Measurements from ENCODE around the gene LRG1.
"Not testable (repeated sequence)": the region's sequence is repeated elsewhere in the genome, so short reads cannot be mapped to it uniquely, and the experiment has no call there.

Gene LRG1

GRCh38 chr19:4550018-4550417 lies 10.2 kb upstream of the LRG1 start:
- DNase-seq = no peak

DNA sequence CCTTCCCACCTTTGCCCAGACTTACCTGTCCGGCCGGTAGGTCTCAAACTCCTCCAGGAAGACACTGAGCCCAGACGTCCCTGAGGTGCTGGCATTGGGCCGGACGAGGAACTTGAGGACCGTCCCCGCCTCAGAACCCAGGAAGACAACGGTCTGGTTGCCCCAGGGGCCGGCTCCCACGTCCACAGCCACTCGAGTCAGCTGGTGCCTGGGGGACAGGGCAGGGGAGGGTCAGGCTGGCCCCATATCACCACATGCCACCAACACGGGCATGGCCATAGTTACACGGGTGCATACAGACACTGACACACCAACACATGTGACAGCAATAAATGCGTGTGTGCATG lies 8.4 kb upstream of the LRG1 start:
- DNase-seq = no peak

- no peak for DNase-seq
Observed at GRCh38 chr19:4547303-4548237, 7.7 kb upstream of the LRG1 start.

DNA sequence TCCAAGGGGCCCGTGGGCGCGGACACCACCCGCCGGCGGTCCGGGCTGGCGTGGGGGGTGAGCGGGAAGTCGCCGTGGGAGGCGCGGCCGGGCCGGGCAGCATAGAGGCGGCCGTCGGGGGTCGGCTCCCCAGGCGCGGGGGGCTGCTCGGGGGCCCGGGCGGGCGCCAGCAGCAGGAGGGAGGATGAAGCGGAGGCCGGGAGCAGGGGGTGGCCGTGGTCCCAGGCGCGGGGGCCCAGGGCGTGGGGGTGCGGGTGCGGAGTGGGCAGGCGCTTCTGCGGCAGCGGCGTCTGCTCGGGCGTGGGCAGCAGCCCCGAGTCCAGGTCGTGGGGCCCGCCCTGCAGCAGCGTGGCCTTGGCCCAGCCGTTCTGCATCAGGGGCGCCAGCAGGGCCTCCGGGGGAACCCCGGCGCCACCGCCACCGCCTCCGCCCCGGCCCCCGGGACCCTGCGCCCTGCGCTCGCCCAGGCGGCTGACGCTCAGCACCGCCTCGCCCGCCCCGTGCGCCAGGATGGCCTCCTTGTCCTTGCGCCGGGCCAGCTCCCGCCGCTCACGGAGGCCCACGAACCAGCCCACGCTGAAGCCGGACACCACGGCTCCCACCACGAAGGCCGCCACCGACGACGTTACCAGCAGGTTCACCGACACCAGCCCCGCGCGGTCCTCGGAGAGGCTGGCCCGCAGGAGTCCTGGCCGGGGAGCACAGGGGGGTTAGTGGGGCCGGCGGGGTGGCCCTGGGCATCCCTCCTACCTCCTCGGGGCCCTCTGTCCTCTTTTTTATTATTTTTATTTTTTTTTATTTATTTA lies 4.2 kb upstream of the LRG1 start:
- no peak for DNase-seq

- no peak for DNase-seq
Observed at GRCh38 chr19:4542896-4543841, 3.3 kb upstream of the LRG1 start.

- DNase-seq = not testable (repeated sequence)
Observed at GRCh38 chr19:4541806-4542145, 1.9 kb upstream of the LRG1 start.

GRCh38 chr19:4541114-4541805 lies 1.4 kb upstream of the LRG1 start:
- no peak for DNase-seq

GRCh38 chr19:4539169-4539692 lies 605 bp downstream of the LRG1 start:
- no peak for DNase-seq

- DNase-seq = no peak
Observed at GRCh38 chr19:4538601-4538954, 1.3 kb downstream of the LRG1 start.

DNA sequence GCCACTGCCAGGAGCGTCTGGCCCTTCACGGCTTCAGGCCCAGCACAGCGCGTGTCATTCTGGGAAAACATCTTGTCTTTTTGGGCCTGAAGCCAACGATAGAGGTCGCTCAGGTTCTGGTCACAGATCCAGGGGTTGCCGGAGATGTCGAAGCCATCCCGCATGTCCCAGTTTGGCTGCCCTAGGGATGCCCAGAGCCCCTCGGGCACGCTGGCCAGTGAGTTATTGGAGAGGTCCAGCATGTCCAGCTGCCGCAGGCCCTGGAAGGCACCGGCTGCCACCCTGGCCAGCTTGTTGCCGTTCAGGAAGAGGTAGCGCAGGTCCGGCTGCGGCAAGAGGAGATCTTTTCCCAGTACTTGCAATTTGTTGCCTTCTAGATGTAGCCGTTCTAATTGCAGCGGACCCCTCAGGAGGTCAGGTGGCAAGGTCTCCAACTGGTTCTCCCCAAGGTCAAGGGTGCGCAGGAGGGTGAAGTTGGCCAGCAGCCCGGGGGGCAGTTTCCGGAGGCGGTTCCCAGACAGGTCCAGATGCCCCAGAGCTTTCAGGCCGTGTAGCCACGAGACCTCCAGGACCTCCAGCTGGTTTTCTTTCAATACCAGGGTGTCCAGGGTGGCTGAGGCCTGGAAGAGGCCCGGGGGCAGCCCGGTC lies 1.8 kb downstream of the LRG1 start:
- no peak for DNase-seq

GRCh38 chr19:4536798-4537197 lies 3.0 kb downstream of the LRG1 start:
- no peak for DNase-seq

- peak in 3 of 5 experiments; percentile 22 to 24 (median 23) for DNase-seq
Observed at GRCh38 chr19:4534836-4535658, 4.8 kb downstream of the LRG1 start, which contains the start of gene PLIN5. TSS of gene PLIN5 (minus strand) at chr19:4535224. CDS start at chr19:4534074, 1,150 bp downstream.

DNA sequence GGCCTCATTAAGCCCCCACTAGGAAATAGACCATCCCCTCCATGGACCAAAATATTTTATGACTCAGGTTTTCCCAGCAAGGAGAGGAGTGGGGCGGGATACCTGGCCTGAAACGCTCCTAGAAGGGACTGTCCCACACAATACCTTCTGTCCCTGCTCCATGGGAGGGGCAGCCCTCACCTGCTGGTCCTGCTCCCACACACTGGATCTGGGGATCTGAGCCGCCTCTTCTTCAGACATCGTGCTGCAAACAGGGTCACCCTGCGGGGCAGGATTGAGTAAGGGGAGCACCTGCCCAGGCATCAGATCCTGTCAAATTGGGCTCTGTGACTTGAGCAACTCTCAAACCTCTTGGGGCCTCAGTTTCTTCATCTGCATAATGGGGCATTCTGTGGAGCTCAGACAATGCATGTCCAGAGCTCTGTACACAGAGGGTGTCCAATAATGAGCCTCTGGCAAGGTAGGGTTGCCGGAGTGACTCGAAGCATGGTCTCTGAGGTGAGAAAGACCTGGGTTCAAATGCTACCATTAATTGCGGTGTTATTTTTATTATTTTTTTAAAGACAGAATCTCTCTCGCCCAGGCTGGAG lies 5.9 kb downstream of the LRG1 start:
- no peak for DNase-seq

GRCh38 chr19:4533334-4533733 lies 6.5 kb downstream of the LRG1 start:
- no peak for DNase-seq

DNA sequence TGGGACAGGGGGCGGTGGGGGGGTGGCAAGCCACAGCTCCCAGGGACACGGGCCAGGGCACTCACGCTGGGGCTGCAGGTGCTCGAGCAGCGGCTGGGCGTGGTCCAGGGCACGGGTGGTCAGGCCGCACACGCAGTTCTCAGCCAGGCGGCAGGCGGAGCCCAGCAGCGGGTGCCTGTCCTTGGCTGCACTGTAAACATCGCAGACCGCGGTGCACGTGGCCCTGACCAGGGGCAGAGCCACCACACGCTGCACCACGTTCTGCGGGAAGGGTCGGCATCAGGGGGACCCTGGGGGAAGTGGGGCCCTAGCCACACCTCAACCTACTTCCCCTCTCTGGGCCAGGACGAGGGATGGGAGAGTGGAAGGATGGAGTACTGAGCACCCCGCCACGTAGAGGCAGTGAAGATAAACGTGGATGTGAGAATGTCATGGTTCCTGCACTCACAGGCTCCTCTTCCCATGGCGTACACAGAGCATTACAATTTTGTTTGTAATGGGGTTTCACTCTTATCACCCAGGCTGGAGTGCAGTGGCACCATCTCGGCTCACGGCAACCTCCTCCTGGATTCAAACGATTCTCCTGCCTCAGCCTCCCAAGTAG lies 8.2 kb downstream of the LRG1 start:
- no peak for DNase-seq

DNA sequence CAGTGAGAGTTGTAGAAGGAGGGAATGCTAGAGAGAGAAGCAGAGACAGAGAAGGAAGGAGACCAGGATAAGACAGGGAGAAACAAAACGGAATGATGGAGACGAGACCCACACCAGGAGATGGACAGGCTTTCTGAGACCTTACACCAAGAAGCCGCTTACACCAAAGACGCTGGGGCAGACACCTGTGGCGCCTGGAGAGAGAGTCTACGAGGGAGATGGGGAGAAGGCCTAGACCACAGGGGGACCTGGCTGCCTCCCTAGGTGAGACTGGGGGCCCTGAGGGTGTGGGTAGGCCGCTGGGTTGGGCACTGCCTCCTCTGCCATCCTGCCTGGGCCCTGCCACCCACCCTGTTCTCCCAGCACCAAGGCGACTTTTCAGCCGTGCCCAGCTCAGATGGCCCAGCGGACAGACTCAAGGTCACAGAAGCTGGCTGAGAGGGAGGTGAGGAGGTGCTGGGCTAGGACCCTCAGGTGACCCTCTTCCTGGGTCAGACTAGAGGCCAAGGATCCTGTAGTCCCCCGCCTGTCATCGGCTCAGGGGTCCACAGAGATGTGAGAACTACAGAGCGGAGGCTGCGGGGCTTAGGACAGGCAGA lies 9.8 kb downstream of the LRG1 start:
- no peak for DNase-seq

DNA sequence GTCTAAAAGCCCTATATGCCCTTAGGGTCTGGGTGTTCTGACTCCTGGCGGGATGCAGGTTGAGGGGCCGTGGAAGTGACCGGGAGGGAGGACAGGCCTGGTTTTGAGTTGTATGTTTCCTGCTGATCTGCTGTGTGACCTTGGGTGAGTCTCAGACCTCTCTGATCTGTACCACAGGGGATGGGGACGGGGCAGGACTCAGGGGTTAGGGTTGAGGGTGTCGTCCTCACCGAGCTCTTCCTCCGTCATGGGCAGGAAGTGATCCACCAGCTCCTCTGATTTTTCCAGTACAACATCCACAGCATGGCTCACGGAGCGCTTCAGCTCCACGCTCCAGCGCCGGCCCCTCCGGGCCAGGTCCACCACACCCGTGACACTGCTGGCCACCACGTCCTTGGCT lies 11.0 kb downstream of the LRG1 start:
- DNase-seq = no peak

DNA sequence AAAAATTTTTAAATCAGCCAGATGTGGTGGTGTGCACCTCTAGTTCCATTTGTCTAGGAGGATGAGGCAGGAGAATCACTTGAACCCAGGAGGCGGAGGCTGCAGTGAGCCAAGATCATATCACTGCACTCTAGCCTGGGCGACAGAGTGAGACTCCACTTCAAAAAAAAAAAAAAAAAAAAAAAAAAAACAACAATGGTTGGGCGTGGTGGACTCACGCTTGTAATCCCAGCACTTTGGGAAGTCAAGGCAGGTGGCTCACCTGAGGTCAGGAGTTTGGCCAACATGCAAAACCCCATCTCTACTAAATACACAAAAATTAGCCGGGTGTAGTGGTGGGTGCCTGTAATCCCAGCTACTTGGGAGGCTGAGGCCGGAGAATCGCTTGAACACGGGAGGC lies 12.5 kb downstream of the LRG1 start:
- not testable (repeated sequence) for DNase-seq

DNA sequence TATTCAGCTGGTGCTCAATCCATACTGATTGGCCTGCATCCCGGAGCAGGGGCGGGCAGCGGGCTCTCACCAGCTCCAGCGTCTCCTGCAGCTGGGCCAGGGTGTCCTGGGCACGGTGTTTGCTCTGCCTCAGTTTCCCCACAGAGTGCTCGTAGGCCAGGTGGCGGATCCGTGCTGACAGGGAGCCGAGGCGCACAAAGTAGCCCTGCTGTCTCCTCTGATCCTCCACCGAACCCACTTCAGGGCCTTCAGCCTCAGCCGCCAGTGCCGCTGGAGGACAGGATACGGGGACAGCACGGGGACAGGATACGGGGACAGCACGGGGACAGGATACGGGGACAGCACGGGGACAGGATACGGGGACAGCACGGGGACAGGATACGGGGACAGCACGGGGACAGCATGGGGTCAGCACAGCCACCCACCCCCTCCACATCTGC lies 14.3 kb downstream of the LRG1 start:
- no peak for DNase-seq

Data from T-helper 2 cell (primary cell).